WTC11 (cell line): ENCODE measurements around the gene ZCCHC7. TPM values are rescaled to one million over a fixed set of nuclear protein-coding genes. Genes with fewer than 3 reads are reported as not detected.
"Not testable (repeated sequence)": the region's sequence is repeated elsewhere in the genome, so short reads cannot be mapped to it uniquely, and the experiment has no call there.

Source experiments
- ATAC-seq: fragments of 200-7000 bp; cut with Tn5 transposase; 2 replicates; pipeline ENCODE4 v1.10.0; 2021; ENCODE audit warnings: mild to moderate bottlenecking, moderate library complexity
- CTCF ChIA-PET: fragments of 300-600 bp; sonication (Branson Sonifier 250); formaldehyde crosslinking; loops from one replicate; lab custom pipeline; 2021; ENCODE audit warnings: antibody characterized with exemption; lab: Charles Lee
- POLR2A ChIA-PET: fragments of 350-600 bp; sonication (Branson Sonifier 250); formaldehyde crosslinking; loops from one replicate; lab custom pipeline; 2021; ENCODE audit warnings: antibody characterized with exemption; lab: Charles Lee
- DNase-seq: peaks from one replicate; pipeline ENCODE4 v3.0.0; 2021; ENCODE audit warnings: low spot score
- H3K27ac Mint-ChIP-seq: 2 replicates; pipeline ENCODE4 v1.8.0; 2021; ENCODE audit warnings: mixed read lengths
- H3K27me3 Mint-ChIP-seq: 2 replicates; pipeline ENCODE4 v1.8.0; 2021; ENCODE audit warnings: low read depth, mild to moderate bottlenecking, moderate library complexity, mixed read lengths
- H3K36me3 Mint-ChIP-seq: 2 replicates; pipeline ENCODE4 v1.8.0; 2021; ENCODE audit warnings: mixed read lengths
- H3K4me1 Mint-ChIP-seq: 2 replicates; pipeline ENCODE4 v1.8.0; 2022; ENCODE audit warnings: mixed read lengths
- H3K4me3 Mint-ChIP-seq: 2 replicates; pipeline ENCODE4 v1.8.0; 2021; ENCODE audit warnings: mild to moderate bottlenecking, moderate library complexity, mixed read lengths
- H3K9me3 Mint-ChIP-seq: 2 replicates; pipeline ENCODE4 v1.8.0; 2021; ENCODE audit warnings: mixed read lengths
- ATF1 ChIP-seq: sonication (generic); formaldehyde crosslinking; IDR thresholded peaks from 2 replicates; pipeline ENCODE4 v1.8.1; 2023; ENCODE audit warnings: mild to moderate bottlenecking, moderate library complexity, missing genetic modification reagents
- CREB1 ChIP-seq: sonication (generic); formaldehyde crosslinking; IDR thresholded peaks from 2 replicates; pipeline ENCODE4 v1.8.0; 2023; ENCODE audit warnings: mild to moderate bottlenecking, missing genetic modification reagents
- ERG ChIP-seq: fragments of 250-450 bp; sonication (Bioruptor Pico); IDR thresholded peaks from 2 replicates; pipeline ENCODE4 v1.8.0; 2021; ENCODE audit warnings: mild to moderate bottlenecking
- ETV6 ChIP-seq: sonication (generic); formaldehyde crosslinking; IDR thresholded peaks from 2 replicates; pipeline ENCODE4 v1.8.1; 2022; ENCODE audit warnings: mild to moderate bottlenecking, missing genetic modification reagents
- FOXJ3 ChIP-seq: sonication (generic); formaldehyde crosslinking; IDR thresholded peaks from 2 replicates; pipeline ENCODE4 v1.9.0; 2021; ENCODE audit warnings: missing genetic modification reagents, mild to moderate bottlenecking, borderline replicate concordance
- IRF2 ChIP-seq: sonication (generic); formaldehyde crosslinking; IDR thresholded peaks from 2 replicates; pipeline ENCODE4 v1.8.0; 2022; ENCODE audit warnings: low read depth, missing genetic modification reagents, borderline replicate concordance
- MLX ChIP-seq: sonication (generic); formaldehyde crosslinking; IDR thresholded peaks from 2 replicates; pipeline ENCODE4 v1.8.1; 2023; ENCODE audit warnings: mild to moderate bottlenecking, missing genetic modification reagents, moderate library complexity
- MXD4 ChIP-seq: fragments of 250-450 bp; sonication (Bioruptor Pico); IDR thresholded peaks from 2 replicates; pipeline ENCODE4 v1.8.0; 2021; ENCODE audit warnings: mild to moderate bottlenecking, moderate library complexity, borderline replicate concordance
- NR1H2 ChIP-seq: sonication (generic); formaldehyde crosslinking; IDR thresholded peaks from 2 replicates; pipeline ENCODE4 v1.9.0; 2021; ENCODE audit warnings: mild to moderate bottlenecking, moderate library complexity, missing genetic modification reagents
- SMAD4 ChIP-seq: sonication (generic); formaldehyde crosslinking; IDR thresholded peaks from 2 replicates; pipeline ENCODE4 v1.8.0; 2022; ENCODE audit warnings: mild to moderate bottlenecking, missing genetic modification reagents
- SP1 ChIP-seq: sonication (generic); formaldehyde crosslinking; conservative IDR thresholded peaks from 2 replicates; pipeline ENCODE4 v1.8.1; 2022; ENCODE audit warnings: missing genetic modification reagents
- STAT6 ChIP-seq: sonication (generic); formaldehyde crosslinking; conservative IDR thresholded peaks from 2 replicates; pipeline ENCODE4 v1.8.1; 2023; ENCODE audit warnings: mild to moderate bottlenecking, low read depth, missing genetic modification reagents, moderate library complexity
- TEAD4 ChIP-seq: sonication (generic); formaldehyde crosslinking; IDR thresholded peaks from 2 replicates; pipeline ENCODE4 v1.8.0; 2022; ENCODE audit warnings: mild to moderate bottlenecking, missing genetic modification reagents
- ZBTB21 ChIP-seq: sonication (generic); formaldehyde crosslinking; IDR thresholded peaks from 2 replicates; pipeline ENCODE4 v1.8.1; 2023; ENCODE audit warnings: mild to moderate bottlenecking, missing genetic modification reagents, borderline replicate concordance
- ZNF281 ChIP-seq: sonication (generic); formaldehyde crosslinking; IDR thresholded peaks from 2 replicates; pipeline ENCODE4 v1.8.0; 2023; ENCODE audit warnings: mild to moderate bottlenecking, missing genetic modification reagents
- ZNF532 ChIP-seq: fragments of 250-450 bp; sonication (Bioruptor Pico); IDR thresholded peaks from 2 replicates; pipeline ENCODE4 v1.9.0; 2021; ENCODE audit warnings: mild to moderate bottlenecking, borderline replicate concordance
- total RNA-seq: library from RNA; stranded (reverse); gene quantifications from 3 replicates; pipeline ENCODE4 v1.2.3, GENCODE V29; 2021

Gene ZCCHC7
- total RNA-seq, 1 experiment from 2014 or later: 30.1 TPM

GRCh38 chr9:37119907-37120842, at the start of gene ZCCHC7 (continued):
- TF ChIP-seq STAT6 (CRISPR knock-in tag): no peak
- peak; percentile 91 for TF ChIP-seq NR1H2 (CRISPR knock-in tag)
- TF ChIP-seq ERG (CRISPR knock-in tag): no peak
- TF ChIP-seq ZNF532 (CRISPR knock-in tag): no peak
- TF ChIP-seq, all 79 proteins: peak for 52

- H3K9me3 Mint-ChIP-seq, DNase-seq, CTCF ChIA-PET, ATAC-seq, H3K27ac Mint-ChIP-seq, H3K4me3 Mint-ChIP-seq, H3K36me3 Mint-ChIP-seq, POLR2A ChIA-PET: not testable (repeated sequence)
- H3K4me1 Mint-ChIP-seq: peaks cover 15% of the 10 kb centered on the region
- H3K27me3 Mint-ChIP-seq: peaks cover 18% of the 10 kb centered on the region
Observed at GRCh38 chr9:37074790-37075189, 45.6 kb upstream of the ZCCHC7 start.

- peak; percentile 92 for DNase-seq
- Mint-ChIP-seq H3K27me3 (peaks cover 15% of the 10 kb centered on the region), H3K27ac (peak overlapping the region; percentile 93), H3K36me3 (peaks cover 5% of the 10 kb centered on the region; the same call in 1 of the 2 replicates), H3K9me3 (peaks cover 8% of the 10 kb centered on the region), H3K4me3 (peak overlapping the region; percentile 96), H3K4me1 (peaks cover 47% of the 10 kb centered on the region)
- POLR2A ChIA-PET: interaction anchor here (1.5 kb wide), 1 partner anchor 104 kb away, joined by 3 read pairs; no protein-coding TSS in a partner anchor
- CTCF ChIA-PET: interaction anchor here (1.6 to 1.8 kb wide), 2 partner anchors 42 to 84 kb away, joined by 5 to 6 read pairs; no protein-coding TSS in a partner anchor
- peak; percentile 94 for ATAC-seq
- peak; percentile 97 for TF ChIP-seq TEAD4
- TF ChIP-seq SP1 (CRISPR knock-in tag): peak; percentile 95
- peak; percentile 95 for TF ChIP-seq FOXJ3 (CRISPR knock-in tag)
- TF ChIP-seq CREB1 (CRISPR knock-in tag): peak; percentile 99
- peak; percentile 98 for TF ChIP-seq ETV6 (CRISPR knock-in tag)
- TF ChIP-seq MLX (CRISPR knock-in tag): peak; percentile 98
- no peak; the same call in 1 of the 2 replicates for TF ChIP-seq MXD4 (CRISPR knock-in tag)
- TF ChIP-seq ATF1 (CRISPR knock-in tag): peak; percentile 99
- TF ChIP-seq SMAD4: peak; percentile 97
- TF ChIP-seq IRF2: peak; percentile 92
- peak; percentile 97 for TF ChIP-seq ZBTB21 (CRISPR knock-in tag)
- peak; percentile 99 for TF ChIP-seq ZNF281 (CRISPR knock-in tag)
Observed at GRCh38 chr9:37079370-37080164, 40.8 kb upstream of the ZCCHC7 start.
